Lower leg skin (tissue), 3 donors: ENCODE data around the gene USP17L26.
"Not testable (repeated sequence)": the region's sequence is repeated elsewhere in the genome, so short reads cannot be mapped to it uniquely, and the experiment has no call there.

Source experiments
- POLR2A ChIP-seq, 2 donors: fragments of 450-650 bp; IDR thresholded peaks; one replicate each; pipeline ENCODE4 v1.6.1; 2016 to 2017; ENCODE audit warnings: antibody characterized with exemption in 2 of 2, mild to moderate bottlenecking in 1 of 2, moderate library complexity in 1 of 2
- TF ChIP-seq, protein P1 (sequence below), 3 donors: fragments of 450-650 bp; IDR thresholded peaks; one replicate each; pipeline ENCODE4 v1.5.1; 2016; ENCODE audit warnings: antibody characterized with exemption in 3 of 3, mild to moderate bottlenecking in 3 of 3, moderate library complexity in 2 of 3

DNA sequence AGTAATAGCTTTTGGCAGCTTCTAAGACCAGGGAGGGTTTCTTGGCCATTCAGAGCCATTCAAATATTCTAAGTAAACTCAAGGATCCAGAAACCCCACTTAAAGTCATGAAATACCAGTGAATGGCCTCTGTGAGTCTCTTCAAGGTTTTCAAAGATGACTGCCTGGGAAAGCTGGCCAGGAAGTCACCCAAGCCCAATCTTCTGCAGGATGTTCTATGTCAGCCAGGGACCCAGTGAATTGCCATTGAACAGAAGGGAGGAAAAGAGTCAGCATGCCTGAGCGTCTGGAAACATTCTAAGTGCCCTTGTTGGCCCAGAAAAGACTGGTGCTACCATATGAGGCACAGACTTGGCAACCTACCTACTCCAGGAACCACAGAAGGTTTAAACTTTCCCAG, 45.4 kb downstream of the USP17L26 start:
- TF ChIP-seq, protein P1, sequence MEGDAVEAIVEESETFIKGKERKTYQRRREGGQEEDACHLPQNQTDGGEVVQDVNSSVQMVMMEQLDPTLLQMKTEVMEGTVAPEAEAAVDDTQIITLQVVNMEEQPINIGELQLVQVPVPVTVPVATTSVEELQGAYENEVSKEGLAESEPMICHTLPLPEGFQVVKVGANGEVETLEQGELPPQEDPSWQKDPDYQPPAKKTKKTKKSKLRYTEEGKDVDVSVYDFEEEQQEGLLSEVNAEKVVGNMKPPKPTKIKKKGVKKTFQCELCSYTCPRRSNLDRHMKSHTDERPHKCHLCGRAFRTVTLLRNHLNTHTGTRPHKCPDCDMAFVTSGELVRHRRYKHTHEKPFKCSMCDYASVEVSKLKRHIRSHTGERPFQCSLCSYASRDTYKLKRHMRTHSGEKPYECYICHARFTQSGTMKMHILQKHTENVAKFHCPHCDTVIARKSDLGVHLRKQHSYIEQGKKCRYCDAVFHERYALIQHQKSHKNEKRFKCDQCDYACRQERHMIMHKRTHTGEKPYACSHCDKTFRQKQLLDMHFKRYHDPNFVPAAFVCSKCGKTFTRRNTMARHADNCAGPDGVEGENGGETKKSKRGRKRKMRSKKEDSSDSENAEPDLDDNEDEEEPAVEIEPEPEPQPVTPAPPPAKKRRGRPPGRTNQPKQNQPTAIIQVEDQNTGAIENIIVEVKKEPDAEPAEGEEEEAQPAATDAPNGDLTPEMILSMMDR (IDR thresholded peaks at IDR 0.05), result not testable (repeated sequence)
- not testable (repeated sequence) for TF ChIP-seq POLR2A (IDR thresholded peaks at IDR 0.05)
